ENCODE data around the gene KLK11.

Gene KLK11

GRCh38 chr19:51026554-51026831, at the start of gene KLK11:
Gene KLK11, minus strand, starts transcription at chr19:51026616. Its CDS starts 985 bp downstream, at chr19:51025631.
- peaks cover 8% of the 10 kb centered on the region for H3K27me3 Mint-ChIP-seq (ENCODE audit: low read depth)
- no peaks in the 10 kb centered on the region for H3K9me3 Mint-ChIP-seq
- DNase-seq (ENCODE audit: low spot score) = no peak
- no peaks in the 10 kb centered on the region for H3K4me1 Mint-ChIP-seq (ENCODE audit: low read depth)
- H3K4me3 Mint-ChIP-seq = no peak within 1 kb of the TSS
- H3K36me3 Mint-ChIP-seq (ENCODE audit: low read depth) = no peaks in the 10 kb centered on the region
- H3K27ac Mint-ChIP-seq = no peak within 1 kb of the TSS

GRCh38 chr19:51075998-51076397, 49.6 kb upstream of the KLK11 start:
- Mint-ChIP-seq H3K27me3 (ENCODE audit: low read depth) (no peaks in the 10 kb centered on the region), H3K27ac (no peak overlapping the region), H3K9me3 (peaks cover 6% of the 10 kb centered on the region), H3K4me1 (ENCODE audit: low read depth) (no peaks in the 10 kb centered on the region), H3K36me3 (ENCODE audit: low read depth) (no peaks in the 10 kb centered on the region), H3K4me3 (no peak overlapping the region)
- no peak for DNase-seq (ENCODE audit: low spot score)

- H3K4me1 Mint-ChIP-seq (ENCODE audit: low read depth) = no peaks in the 10 kb centered on the region
- no peaks in the 10 kb centered on the region for H3K36me3 Mint-ChIP-seq (ENCODE audit: low read depth)
- peaks cover 9% of the 10 kb centered on the region for H3K27me3 Mint-ChIP-seq (ENCODE audit: low read depth)
- H3K4me3 Mint-ChIP-seq = no peak overlapping the region
- H3K27ac Mint-ChIP-seq = no peak overlapping the region
- no peak for DNase-seq (ENCODE audit: low spot score)
- H3K9me3 Mint-ChIP-seq = peaks cover 6% of the 10 kb centered on the region
Observed at GRCh38 chr19:51071095-51071405, 44.6 kb upstream of the KLK11 start.

- Mint-ChIP-seq H3K27me3 (ENCODE audit: low read depth) (peaks cover 12% of the 10 kb centered on the region), H3K27ac (no peak overlapping the region), H3K36me3 (ENCODE audit: low read depth) (no peaks in the 10 kb centered on the region), H3K9me3 (peaks cover 6% of the 10 kb centered on the region), H3K4me3 (no peak overlapping the region), H3K4me1 (ENCODE audit: low read depth) (no peaks in the 10 kb centered on the region)
- DNase-seq (ENCODE audit: low spot score) = no peak
Observed at GRCh38 chr19:51070334-51071094, 44.1 kb upstream of the KLK11 start.

- no peaks in the 10 kb centered on the region for H3K4me1 Mint-ChIP-seq (ENCODE audit: low read depth)
- no peak overlapping the region for H3K27ac Mint-ChIP-seq
- no peak for DNase-seq (ENCODE audit: low spot score)
- H3K4me3 Mint-ChIP-seq = no peak overlapping the region
- H3K27me3 Mint-ChIP-seq (ENCODE audit: low read depth) = peaks cover 19% of the 10 kb centered on the region
- H3K9me3 Mint-ChIP-seq = no peaks in the 10 kb centered on the region
- H3K36me3 Mint-ChIP-seq (ENCODE audit: low read depth) = no peaks in the 10 kb centered on the region
Observed at GRCh38 chr19:51066393-51067186, 40.2 kb upstream of the KLK11 start.

GRCh38 chr19:51065221-51065960, 39.0 kb upstream of the KLK11 start:
- no peaks in the 10 kb centered on the region for H3K9me3 Mint-ChIP-seq
- H3K4me1 Mint-ChIP-seq (ENCODE audit: low read depth) = no peaks in the 10 kb centered on the region
- no peaks in the 10 kb centered on the region for H3K36me3 Mint-ChIP-seq (ENCODE audit: low read depth)
- no peak overlapping the region for H3K27ac Mint-ChIP-seq
- H3K27me3 Mint-ChIP-seq (ENCODE audit: low read depth) = peaks cover 19% of the 10 kb centered on the region
- DNase-seq (ENCODE audit: low spot score) = no peak
- peak overlapping the region; percentile 15 for H3K4me3 Mint-ChIP-seq

GRCh38 chr19:51064534-51065220, 38.3 kb upstream of the KLK11 start, which contains the start of gene KLK13:
Gene KLK13, minus strand, starts transcription at chr19:51065092. Its CDS starts 25 bp downstream, at chr19:51065067.
- H3K4me1 Mint-ChIP-seq (ENCODE audit: low read depth) = no peaks in the 10 kb centered on the region
- H3K9me3 Mint-ChIP-seq = no peaks in the 10 kb centered on the region
- no peak within 1 kb of the TSS for H3K27ac Mint-ChIP-seq
- peaks cover 19% of the 10 kb centered on the region for H3K27me3 Mint-ChIP-seq (ENCODE audit: low read depth)
- no peak for DNase-seq (ENCODE audit: low spot score)
- H3K4me3 Mint-ChIP-seq = peak within 1 kb of the TSS; percentile 15
- H3K36me3 Mint-ChIP-seq (ENCODE audit: low read depth) = no peaks in the 10 kb centered on the region

GRCh38 chr19:51063664-51064063, 37.2 kb upstream of the KLK11 start:
- no peaks in the 10 kb centered on the region for H3K4me1 Mint-ChIP-seq (ENCODE audit: low read depth)
- H3K36me3 Mint-ChIP-seq (ENCODE audit: low read depth) = no peaks in the 10 kb centered on the region
- peaks cover 19% of the 10 kb centered on the region for H3K27me3 Mint-ChIP-seq (ENCODE audit: low read depth)
- H3K4me3 Mint-ChIP-seq = no peak overlapping the region
- DNase-seq (ENCODE audit: low spot score) = no peak
- H3K27ac Mint-ChIP-seq = no peak overlapping the region
- H3K9me3 Mint-ChIP-seq = no peaks in the 10 kb centered on the region

- Mint-ChIP-seq H3K36me3 (ENCODE audit: low read depth) (no peaks in the 10 kb centered on the region), H3K27ac (no peak overlapping the region), H3K4me3 (no peak overlapping the region), H3K4me1 (ENCODE audit: low read depth) (no peaks in the 10 kb centered on the region), H3K9me3 (no peaks in the 10 kb centered on the region), H3K27me3 (ENCODE audit: low read depth) (peaks cover 13% of the 10 kb centered on the region)
- no peak for DNase-seq (ENCODE audit: low spot score)
Observed at GRCh38 chr19:51060973-51061372, 34.6 kb upstream of the KLK11 start.

GRCh38 chr19:51060336-51060735, 33.9 kb upstream of the KLK11 start:
- Mint-ChIP-seq H3K9me3 (no peaks in the 10 kb centered on the region), H3K27me3 (ENCODE audit: low read depth) (peaks cover 13% of the 10 kb centered on the region)

GRCh38 chr19:51059715-51060114, 33.3 kb upstream of the KLK11 start:
- Mint-ChIP-seq H3K4me3 (no peak overlapping the region), H3K36me3 (ENCODE audit: low read depth) (no peaks in the 10 kb centered on the region), H3K4me1 (ENCODE audit: low read depth) (no peaks in the 10 kb centered on the region), H3K9me3 (no peaks in the 10 kb centered on the region), H3K27ac (no peak overlapping the region), H3K27me3 (ENCODE audit: low read depth) (peaks cover 13% of the 10 kb centered on the region)
- DNase-seq (ENCODE audit: low spot score) = no peak

More at GRCh38 chr19:51060336-51060735, 33.9 kb upstream of the KLK11 start:
- DNase-seq (ENCODE audit: low spot score) = no peak
- Mint-ChIP-seq H3K36me3 (ENCODE audit: low read depth) (no peaks in the 10 kb centered on the region), H3K4me3 (no peak overlapping the region), H3K27ac (no peak overlapping the region), H3K4me1 (ENCODE audit: low read depth) (no peaks in the 10 kb centered on the region)

GRCh38 chr19:51055866-51056265, 29.4 kb upstream of the KLK11 start:
- H3K36me3 Mint-ChIP-seq (ENCODE audit: low read depth) = no peaks in the 10 kb centered on the region
- peaks cover 15% of the 10 kb centered on the region for H3K27me3 Mint-ChIP-seq (ENCODE audit: low read depth)
- no peaks in the 10 kb centered on the region for H3K9me3 Mint-ChIP-seq
- no peaks in the 10 kb centered on the region for H3K4me1 Mint-ChIP-seq (ENCODE audit: low read depth)
- no peak overlapping the region for H3K4me3 Mint-ChIP-seq
- no peak overlapping the region for H3K27ac Mint-ChIP-seq
- DNase-seq (ENCODE audit: low spot score) = no peak

GRCh38 chr19:51047031-51047335, 20.6 kb upstream of the KLK11 start:
- Mint-ChIP-seq H3K27ac (no peak overlapping the region), H3K27me3 (ENCODE audit: low read depth) (peaks cover 9% of the 10 kb centered on the region), H3K9me3 (no peaks in the 10 kb centered on the region), H3K4me1 (ENCODE audit: low read depth) (no peaks in the 10 kb centered on the region), H3K36me3 (ENCODE audit: low read depth) (no peaks in the 10 kb centered on the region), H3K4me3 (no peak overlapping the region)
- no peak for DNase-seq (ENCODE audit: low spot score)

GRCh38 chr19:51044327-51044726, 17.9 kb upstream of the KLK11 start:
- DNase-seq (ENCODE audit: low spot score) = no peak
- H3K27ac Mint-ChIP-seq = no peak overlapping the region
- peaks cover 9% of the 10 kb centered on the region for H3K27me3 Mint-ChIP-seq (ENCODE audit: low read depth)
- no peaks in the 10 kb centered on the region for H3K36me3 Mint-ChIP-seq (ENCODE audit: low read depth)
- no peaks in the 10 kb centered on the region for H3K9me3 Mint-ChIP-seq
- no peak overlapping the region for H3K4me3 Mint-ChIP-seq
- H3K4me1 Mint-ChIP-seq (ENCODE audit: low read depth) = no peaks in the 10 kb centered on the region

Data from T-helper 2 cell treated with Interferon-gamma antibody and Interleukin-4, amounts not matched to agents 5 μg/mL and 100 μg/mL, for 36 hours (primary cell).